GM19239 (cell line): ENCODE data around the gene B4GALNT4.

Source experiments
- DNase-seq: peaks from one replicate; pipeline ENCODE4 v3.0.0; 2011; ENCODE audit warnings: low spot score; ENCODE audit not compliant: insufficient read length
- FAIRE-seq: peaks from 2 replicates; lab custom pipeline; 2011; peaks lifted over from hg19 to GRCh38; lab: Jason Lieb, UNC

The B4GALNT4 gene

DNA sequence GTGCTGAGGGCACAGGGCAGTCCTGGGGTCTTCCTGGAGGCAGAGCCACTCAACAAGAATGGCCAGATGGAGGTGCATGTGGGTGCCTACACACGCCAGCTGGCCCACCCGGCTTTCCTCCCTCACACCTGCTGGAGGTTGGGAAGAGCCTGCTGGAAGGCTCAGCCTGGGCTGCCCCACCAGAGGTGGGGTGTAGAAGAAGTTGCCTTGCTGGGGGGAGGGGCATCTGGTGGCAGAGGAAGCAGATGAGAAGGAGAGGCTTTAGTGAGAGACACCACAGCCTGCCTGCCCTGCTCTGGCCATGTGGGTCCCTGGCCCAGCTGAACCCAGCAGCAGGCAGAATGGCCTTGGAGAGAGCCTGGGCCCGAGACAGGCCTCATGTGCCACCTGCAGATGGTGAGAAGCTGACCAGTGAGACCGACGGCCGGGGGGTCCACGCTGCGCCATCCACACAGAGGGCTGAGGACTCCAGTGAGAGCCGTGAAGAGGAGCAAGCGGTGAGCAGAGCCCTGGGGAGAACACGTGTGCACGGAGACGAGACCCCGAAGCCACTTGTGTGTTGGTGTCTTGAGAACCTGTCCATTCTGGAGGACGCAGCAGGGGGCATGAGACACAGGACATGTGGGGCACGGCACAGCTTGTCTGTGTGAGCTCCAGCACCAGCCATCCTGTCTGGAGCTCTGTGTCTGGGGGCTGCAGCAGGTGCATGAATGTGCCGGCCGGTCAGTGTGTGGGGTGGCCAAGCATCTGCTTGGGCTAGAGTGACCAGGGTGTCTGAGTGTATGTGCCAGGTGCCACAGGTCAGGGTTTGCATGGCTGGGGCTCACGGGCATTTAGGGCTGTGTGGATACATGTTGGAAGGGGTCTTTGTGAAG is 2.7 kb downstream of the B4GALNT4 start:
- FAIRE-seq: no peak
- no peak for DNase-seq

DNA sequence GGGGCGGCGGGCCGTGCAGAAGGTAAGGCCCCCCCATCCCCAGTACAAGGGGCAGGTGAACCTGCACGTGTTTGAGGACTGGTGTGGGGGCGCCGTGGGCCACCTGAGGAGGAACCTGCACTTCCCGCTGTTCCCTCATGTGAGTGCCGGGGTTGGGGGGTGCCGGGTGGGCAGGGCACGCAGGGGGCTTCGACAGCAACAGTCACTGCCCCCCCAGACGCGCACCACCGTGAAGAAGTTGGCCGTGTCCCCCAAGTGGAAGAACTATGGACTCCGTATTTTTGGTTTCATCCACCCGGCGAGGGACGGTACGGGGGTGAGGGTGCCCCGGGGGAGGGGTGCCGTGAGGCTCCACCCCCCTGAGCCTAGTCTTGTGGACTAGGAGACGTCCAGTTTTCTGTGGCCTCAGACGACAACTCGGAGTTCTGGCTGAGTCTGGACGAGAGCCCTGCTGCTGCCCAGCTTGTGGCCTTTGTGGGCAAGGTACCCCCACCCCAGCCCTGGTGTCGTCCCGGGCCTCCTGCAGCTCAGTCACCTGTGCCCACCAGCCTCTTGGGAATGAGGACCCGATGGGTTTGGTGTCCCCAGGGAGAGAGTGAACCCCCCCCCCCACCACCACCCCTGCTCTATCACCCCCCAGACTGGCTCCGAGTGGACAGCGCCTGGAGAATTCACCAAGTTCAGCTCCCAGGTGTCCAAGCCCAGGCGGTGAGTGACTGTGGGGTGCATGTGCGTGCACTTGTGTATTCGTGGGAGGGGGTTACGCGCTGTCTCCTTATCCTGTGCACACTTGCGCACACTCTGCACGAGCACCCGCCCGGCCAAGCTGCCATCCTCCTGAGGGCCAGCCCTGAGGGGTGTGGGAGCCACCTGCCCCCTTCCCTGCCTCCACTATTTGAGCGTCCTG is 3.8 kb downstream of the B4GALNT4 start:
- no peak for DNase-seq
- FAIRE-seq: no peak

DNA sequence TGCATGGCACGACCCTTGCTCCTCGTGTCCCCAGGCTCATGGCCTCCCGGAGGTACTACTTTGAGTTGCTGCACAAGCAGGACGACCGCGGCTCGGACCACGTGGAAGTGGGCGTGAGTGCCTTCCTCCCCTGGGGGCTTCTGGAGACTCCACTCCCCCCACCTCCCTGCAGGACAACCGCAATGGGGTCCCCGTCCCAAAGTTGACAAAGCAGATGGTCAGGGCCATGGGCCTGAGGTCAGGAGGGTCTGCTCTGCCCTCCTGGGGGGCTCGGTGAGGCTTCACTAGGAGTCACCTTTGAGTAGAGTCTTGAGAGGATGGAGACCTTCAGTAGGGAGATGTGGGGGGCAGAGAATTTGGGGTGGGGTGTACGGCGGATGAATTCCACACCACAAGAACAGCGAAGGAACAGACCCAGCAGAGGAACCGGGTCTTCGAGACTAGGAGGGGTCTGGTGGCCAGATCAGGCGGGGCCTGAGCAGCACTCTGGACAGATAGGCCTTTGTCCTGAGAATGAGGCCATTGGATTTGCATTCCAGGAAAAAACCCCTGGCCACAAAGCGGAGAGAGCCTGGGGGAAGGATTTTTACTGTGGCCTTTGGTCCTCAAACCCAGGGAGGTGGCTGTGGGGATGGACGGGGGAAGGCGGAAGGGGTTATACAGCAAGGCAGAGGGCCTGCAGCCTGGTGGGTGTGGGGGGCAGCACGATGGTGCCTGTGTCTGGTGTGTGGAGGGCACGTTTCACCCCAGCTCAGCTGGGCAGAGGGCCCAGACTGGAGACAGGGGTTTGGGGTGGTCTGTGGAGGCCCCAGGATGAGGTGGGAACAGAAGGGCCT is 4.6 kb downstream of the B4GALNT4 start:
- FAIRE-seq (no peak), DNase-seq (no peak)

DNA sequence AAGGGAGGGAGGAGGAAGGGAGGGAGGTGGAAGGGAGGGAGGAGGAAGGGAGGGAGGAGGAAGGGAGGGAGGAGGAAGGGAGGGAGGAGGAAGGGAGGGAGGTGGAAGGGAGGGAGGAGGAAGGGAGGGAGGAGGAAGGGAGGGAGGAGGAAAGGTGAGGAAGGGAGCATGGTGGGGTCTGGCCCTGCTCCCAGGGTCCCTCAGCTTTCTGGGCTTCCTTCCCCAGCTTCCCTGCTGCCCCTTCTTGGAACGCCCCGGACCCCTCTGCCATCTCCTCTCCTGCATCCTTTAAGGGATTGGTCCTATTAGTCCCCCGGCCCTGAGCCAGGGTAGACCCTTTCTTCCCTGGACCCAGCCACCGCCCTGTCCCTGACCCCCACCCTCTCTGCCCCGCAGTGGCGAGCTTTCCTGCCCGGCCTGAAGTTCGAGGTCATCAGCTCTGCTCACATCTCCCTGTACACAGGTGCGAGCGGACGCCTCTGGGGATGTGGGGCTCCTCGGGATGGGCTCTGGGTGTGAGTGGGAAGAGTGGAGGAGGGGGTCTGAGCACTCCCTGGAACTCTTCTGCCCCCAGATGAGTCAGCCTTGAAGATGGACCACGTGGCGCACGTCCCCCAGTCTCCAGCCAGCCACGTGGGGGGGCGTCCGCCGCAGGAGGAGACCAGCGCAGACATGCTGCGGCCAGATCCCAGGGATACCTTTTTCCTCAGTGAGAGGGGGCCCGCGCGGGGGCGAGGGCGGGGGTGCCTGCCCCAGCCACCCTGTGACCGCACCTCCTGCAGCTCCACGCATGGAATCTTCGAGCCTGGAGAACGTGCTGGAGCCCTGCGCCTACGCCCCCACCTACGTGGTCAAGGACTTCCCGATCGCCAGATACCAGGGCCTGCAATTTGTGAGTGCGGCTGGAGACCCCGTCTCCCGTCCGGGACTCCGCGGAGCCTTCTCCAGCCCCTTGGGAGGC is 6.0 kb downstream of the B4GALNT4 start:
- DNase-seq: no peak
- FAIRE-seq: no peak

DNA sequence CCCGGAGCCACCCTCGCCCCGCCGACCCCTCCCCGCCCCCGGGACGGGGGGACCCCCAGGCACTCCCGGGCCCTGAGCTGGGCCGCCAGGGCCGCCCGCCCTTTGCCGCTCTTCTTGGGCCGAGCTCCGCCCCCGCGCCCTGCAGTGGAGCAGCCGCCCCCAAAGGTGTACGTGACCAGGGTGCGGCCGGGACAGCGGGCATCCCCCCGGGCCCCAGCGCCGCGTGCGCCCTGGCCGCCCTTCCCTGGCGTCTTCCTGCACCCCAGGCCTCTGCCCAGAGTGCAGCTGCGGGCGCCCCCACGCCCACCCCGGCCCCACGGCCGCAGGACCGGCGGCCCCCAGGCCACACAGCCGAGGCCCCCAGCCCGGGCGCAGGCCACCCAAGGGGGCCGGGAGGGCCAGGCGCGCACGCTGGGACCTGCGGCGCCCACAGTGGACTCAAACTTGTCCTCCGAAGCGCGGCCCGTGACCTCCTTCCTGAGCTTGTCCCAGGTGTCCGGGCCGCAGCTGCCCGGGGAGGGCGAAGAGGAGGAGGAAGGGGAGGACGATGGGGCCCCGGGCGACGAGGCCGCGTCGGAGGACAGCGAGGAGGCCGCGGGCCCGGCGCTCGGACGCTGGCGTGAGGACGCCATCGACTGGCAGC is 7.4 kb downstream of the B4GALNT4 start:
- no peak for FAIRE-seq
- no peak for DNase-seq

DNA sequence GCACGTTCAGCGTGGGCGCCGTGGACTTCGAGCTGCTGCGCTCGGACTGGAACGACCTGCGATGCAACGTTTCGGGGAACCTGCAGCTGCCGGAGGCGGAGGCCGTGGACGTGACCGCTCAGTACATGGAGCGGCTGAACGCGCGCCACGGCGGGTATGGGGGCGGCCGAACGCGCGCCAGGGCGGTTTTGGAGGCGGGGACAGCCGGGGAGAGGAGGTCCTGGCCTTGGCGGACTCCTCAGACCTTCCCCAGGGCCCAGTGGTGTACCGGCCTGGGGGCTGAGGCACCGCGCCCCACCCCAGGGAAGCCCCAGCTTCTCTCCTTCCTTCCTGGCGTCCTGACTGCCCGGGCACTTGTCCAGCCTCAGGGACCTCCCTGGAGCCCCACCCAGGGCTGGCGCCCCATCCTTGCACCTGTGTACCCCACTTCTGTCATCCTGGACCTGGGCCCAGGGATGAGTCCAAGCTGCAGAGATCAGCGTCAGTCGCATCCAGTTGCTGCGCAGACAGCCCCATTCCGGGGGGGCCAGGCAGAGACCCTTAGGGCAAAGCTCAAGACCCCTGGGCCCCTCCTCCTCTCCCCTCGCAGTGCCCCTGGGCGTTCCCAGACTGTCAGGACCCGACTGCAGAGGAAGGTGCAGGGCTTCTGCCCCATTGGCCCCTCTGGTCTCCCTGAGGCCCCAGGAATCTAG is 8.0 kb downstream of the B4GALNT4 start:
- no peak for FAIRE-seq

DNA sequence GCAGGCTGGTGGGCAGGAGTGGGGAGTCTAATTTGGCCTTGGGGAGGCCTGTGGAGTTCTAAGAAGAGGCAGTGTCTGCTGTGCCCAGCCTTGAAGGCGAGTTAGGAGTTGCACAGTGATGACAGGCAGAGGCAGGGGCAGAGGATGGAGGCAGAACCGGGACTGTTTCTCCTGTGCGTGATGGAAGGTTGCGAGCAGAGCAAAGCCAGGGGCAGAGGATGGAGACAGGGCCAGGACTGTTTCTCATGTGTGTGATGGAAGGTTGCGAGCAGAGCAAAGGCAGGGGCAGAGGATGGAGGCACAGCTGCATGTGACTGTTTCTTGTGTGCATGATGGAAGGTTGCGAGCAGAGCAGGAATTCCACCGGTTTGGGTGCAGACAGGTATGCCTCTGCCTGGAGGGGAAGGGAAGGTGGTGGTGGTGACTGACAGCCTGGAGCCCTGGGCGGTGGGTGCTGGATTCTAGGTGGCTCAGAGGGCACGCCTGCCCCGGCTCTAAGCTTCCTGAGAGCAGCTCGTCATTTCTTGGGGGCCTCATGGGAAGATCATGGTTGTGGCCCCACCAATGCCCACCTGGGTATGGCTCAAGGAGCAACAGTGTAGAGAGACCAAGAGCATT is 8.7 kb downstream of the B4GALNT4 start:
- DNase-seq (no peak), FAIRE-seq (no peak)

More for the DNA sequence above, 8.0 kb downstream of the B4GALNT4 start:
- no peak for DNase-seq

DNA sequence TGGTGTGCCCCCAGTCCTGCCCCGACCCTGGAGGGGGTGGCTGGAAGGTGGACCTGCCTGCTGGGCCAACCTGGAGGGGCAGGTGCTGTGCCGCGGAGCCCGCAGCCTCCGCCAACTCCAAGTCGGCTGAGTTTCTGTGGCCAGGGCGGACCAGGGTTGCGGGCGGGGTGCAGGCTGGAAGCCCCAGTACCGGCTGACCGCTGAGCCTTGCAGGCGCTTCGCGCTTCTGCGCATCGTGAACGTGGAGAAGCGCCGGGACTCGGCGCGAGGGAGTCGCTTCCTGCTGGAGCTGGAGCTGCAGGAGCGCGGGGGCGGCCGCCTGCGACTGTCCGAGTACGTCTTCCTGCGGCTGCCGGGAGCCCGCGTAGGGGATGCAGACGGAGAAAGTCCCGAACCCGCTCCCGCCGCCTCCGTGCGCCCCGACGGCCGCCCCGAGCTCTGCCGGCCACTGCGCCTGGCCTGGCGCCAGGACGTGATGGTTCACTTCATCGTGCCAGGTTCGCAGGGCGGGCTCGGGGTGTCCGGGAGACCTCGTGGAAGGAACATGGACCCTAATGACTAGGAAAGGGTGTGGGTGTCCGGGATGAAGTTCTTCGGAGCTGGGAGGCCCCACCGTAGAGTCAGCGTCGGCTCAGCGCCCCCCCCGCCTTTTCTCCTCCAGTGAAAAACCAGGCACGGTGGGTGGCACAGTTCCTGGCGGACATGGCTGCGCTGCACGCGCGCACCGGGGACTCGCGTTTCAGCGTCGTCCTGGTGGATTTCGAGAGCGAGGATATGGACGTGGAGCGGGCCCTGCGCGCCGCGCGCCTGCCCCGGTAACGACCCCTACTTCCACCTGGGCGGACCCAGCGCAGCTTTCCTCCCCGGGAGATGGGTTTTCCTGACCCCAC is 10.2 kb downstream of the B4GALNT4 start:
- DNase-seq: no peak
- no peak for FAIRE-seq

DNA sequence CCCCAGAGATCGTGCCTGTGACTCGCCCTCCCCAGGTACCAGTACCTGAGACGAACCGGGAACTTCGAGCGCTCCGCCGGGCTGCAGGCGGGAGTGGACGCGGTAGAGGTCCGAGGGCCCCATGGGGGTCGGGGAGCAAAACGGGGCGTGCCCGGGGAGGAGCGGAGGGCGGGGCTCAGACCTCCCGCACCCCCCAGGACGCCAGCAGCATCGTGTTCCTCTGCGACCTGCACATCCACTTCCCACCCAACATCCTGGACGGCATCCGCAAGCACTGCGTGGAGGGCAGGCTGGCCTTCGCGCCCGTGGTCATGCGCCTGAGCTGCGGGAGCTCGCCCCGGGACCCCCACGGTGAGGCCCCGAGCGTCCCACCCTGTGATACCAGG is 10.8 kb downstream of the B4GALNT4 start:
- no peak for FAIRE-seq
- DNase-seq: no peak

DNA sequence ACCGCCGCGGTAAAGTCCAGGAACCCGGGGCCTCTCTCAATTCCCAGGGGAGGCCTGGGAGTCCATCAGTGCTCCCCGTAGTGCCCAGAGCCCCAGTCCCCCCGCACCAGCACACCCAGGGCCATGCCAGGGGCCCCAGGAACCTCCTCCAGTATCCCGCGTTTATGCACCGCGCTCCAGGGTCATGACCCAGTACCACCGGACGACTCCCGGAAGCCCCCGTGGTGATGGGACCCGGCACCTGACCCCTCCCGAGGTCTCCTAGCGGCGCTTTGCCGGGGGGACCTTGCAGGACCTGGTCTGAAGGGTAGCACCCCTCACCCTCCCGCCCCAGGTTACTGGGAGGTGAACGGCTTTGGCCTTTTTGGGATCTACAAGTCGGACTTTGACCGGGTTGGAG is 11.2 kb downstream of the B4GALNT4 start:
- no peak for DNase-seq
- no peak for FAIRE-seq

DNA sequence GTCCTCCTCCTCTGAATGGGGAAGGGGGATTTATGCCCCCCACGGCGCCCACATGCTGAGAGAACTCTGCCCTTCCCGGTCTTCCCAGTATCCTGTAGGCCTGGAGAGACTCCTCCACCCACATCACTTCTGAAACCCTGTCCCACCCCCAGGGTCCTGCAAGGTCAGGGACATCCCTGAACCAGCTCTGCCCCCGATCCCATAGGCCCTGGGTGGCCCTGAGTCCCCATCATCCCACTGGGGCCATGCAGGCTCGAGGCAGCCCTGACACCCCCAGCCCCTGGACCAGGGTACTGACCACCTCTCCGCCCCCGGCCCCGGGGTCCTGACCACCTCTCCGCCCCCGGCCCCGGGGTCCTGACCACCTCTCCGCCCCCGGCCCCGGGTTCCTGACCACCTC is 11.7 kb downstream of the B4GALNT4 start:
- FAIRE-seq (no peak), DNase-seq (no peak)

DNA sequence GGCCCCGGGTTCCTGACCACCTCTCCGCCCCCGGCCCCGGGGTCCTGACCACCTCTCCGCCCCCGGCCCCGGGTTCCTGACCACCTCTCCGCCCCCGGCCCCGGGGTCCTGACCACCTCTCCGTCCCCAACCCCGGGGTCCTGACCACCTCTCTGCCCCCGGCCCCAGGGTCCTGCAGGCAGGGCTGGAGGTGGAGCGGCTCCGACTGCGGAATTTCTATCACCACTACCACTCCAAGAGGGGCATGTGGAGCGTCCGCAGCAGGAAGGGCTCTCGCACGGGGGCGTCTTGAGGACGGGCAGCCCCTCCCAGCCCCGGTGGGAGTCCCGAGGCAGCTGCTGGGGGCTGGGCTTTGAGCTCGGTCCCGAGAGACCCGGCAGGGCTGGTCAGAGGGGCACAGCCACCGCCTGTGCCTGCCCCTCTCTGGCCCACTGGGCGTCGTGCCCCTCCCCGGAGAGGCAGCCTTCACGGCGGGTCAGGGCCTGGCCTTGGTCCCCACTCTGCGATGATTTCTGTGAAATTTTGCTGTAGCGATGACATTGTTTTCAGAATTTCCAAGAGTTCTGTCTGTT is 12.3 kb downstream of the B4GALNT4 start:
- DNase-seq: no peak

DNA sequence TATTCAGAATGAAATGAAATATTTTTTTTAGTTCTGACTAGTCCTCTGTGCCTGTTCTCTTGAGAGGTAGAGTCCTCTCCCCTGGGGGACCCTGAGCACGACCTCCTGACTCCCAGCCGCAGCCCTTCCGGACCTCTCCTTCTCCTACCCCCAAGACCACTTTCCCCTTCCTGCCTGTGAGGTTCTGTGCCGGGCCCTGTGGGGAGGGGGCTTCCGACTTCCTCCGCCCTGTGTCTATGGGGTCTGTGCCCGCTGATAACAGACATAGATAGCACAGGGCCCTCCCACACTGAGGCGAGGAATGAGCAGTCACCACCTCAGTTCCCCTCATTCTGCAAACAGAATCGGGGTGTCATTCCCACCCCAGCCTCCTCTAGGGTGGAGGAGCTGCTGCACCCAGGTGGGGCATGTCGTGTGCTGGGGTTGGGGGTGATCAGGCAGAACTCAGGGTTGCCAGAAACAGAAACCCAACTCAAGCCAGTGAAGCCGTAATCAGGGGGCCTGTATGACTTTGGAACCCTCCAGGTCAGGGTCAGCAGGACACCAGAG is 12.9 kb downstream of the B4GALNT4 start:
- DNase-seq (no peak), FAIRE-seq (no peak)

More for the DNA sequence above, 12.3 kb downstream of the B4GALNT4 start:
- no peak for FAIRE-seq

DNA sequence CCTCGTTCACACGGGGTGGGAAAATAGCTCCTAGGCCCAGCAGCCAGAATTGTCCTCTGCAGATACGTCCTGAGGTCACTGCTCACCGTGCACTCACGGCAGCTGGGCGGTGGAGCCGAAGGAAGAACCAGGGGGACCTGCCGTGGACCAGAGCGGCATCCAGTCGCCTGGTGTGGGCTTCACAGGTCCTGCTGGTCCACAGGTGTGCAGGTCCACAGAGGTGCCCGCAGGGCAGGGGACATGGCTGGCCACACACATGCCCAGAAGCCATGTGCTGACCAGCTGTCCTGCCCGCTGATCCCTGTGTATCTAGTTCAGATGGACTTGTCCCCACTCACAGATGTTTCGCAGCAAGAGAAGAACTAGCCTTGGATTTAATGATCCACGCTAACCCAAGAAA is 14.1 kb downstream of the B4GALNT4 start:
- FAIRE-seq (no peak), DNase-seq (no peak)

DNA sequence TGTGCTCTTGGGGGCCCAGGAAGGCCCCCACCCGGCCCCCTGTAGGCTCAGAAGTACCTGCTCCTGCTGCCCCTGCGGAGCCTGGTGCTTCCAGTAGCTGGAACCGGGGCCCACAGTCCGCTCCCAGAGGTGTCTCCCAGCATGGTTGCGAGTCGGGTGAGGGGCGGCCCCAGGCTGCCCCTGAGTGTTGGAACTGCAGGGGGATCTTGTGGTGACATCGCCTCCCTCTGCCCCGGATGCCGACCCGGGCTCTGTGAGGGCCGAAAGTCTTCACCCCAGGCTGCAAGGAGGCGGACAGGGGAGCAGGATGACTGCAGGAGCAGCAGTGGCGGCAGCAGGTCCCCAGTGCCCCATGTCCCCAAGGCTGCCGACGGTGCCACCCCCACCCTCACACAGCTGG is 15.2 kb downstream of the B4GALNT4 start:
- FAIRE-seq (no peak), DNase-seq (no peak)
